Measurements from ENCODE around the gene PTPRN2. TPM values are rescaled to one million over a fixed set of nuclear protein-coding genes. Genes with fewer than 3 reads are reported as not detected.

Gene PTPRN2
- total and polyA plus RNA-seq, 2 of the 8 experiments (the other 6 are each of a cell fraction or from before 2014, with no cell fraction given) = 2.6 to 4.5 TPM

DNA sequence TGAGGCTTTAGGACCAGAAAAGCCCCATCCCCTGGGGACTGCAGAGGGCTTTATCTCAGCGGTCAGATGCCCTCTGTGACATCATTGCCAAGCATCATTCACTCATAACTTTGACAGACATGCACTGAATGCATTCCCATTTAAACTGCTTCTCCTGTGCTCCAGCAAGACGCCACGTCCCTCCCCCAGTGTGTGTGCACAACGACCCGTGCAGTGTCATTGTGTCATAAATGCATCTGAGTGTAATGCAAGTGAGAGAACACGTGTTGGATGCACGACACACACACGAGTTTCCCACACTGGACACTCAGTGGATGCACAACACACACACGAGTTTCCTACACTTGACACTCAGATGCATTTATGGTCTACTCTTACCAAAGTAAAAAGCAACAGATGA lies 337.9 kb downstream of the PTPRN2 start (continued):
- TF ChIP-seq, protein P1, sequence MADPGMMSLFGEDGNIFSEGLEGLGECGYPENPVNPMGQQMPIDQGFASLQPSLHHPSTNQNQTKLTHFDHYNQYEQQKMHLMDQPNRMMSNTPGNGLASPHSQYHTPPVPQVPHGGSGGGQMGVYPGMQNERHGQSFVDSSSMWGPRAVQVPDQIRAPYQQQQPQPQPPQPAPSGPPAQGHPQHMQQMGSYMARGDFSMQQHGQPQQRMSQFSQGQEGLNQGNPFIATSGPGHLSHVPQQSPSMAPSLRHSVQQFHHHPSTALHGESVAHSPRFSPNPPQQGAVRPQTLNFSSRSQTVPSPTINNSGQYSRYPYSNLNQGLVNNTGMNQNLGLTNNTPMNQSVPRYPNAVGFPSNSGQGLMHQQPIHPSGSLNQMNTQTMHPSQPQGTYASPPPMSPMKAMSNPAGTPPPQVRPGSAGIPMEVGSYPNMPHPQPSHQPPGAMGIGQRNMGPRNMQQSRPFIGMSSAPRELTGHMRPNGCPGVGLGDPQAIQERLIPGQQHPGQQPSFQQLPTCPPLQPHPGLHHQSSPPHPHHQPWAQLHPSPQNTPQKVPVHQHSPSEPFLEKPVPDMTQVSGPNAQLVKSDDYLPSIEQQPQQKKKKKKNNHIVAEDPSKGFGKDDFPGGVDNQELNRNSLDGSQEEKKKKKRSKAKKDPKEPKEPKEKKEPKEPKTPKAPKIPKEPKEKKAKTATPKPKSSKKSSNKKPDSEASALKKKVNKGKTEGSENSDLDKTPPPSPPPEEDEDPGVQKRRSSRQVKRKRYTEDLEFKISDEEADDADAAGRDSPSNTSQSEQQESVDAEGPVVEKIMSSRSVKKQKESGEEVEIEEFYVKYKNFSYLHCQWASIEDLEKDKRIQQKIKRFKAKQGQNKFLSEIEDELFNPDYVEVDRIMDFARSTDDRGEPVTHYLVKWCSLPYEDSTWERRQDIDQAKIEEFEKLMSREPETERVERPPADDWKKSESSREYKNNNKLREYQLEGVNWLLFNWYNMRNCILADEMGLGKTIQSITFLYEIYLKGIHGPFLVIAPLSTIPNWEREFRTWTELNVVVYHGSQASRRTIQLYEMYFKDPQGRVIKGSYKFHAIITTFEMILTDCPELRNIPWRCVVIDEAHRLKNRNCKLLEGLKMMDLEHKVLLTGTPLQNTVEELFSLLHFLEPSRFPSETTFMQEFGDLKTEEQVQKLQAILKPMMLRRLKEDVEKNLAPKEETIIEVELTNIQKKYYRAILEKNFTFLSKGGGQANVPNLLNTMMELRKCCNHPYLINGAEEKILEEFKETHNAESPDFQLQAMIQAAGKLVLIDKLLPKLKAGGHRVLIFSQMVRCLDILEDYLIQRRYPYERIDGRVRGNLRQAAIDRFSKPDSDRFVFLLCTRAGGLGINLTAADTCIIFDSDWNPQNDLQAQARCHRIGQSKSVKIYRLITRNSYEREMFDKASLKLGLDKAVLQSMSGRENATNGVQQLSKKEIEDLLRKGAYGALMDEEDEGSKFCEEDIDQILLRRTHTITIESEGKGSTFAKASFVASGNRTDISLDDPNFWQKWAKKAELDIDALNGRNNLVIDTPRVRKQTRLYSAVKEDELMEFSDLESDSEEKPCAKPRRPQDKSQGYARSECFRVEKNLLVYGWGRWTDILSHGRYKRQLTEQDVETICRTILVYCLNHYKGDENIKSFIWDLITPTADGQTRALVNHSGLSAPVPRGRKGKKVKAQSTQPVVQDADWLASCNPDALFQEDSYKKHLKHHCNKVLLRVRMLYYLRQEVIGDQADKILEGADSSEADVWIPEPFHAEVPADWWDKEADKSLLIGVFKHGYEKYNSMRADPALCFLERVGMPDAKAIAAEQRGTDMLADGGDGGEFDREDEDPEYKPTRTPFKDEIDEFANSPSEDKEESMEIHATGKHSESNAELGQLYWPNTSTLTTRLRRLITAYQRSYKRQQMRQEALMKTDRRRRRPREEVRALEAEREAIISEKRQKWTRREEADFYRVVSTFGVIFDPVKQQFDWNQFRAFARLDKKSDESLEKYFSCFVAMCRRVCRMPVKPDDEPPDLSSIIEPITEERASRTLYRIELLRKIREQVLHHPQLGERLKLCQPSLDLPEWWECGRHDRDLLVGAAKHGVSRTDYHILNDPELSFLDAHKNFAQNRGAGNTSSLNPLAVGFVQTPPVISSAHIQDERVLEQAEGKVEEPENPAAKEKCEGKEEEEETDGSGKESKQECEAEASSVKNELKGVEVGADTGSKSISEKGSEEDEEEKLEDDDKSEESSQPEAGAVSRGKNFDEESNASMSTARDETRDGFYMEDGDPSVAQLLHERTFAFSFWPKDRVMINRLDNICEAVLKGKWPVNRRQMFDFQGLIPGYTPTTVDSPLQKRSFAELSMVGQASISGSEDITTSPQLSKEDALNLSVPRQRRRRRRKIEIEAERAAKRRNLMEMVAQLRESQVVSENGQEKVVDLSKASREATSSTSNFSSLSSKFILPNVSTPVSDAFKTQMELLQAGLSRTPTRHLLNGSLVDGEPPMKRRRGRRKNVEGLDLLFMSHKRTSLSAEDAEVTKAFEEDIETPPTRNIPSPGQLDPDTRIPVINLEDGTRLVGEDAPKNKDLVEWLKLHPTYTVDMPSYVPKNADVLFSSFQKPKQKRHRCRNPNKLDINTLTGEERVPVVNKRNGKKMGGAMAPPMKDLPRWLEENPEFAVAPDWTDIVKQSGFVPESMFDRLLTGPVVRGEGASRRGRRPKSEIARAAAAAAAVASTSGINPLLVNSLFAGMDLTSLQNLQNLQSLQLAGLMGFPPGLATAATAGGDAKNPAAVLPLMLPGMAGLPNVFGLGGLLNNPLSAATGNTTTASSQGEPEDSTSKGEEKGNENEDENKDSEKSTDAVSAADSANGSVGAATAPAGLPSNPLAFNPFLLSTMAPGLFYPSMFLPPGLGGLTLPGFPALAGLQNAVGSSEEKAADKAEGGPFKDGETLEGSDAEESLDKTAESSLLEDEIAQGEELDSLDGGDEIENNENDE (IDR thresholded peaks at IDR 0.05; ENCODE audit: insufficient replicate concordance, low read length) = no peak
- no peak for TF ChIP-seq YY1 (IDR thresholded peaks at IDR 0.05; ENCODE audit: low read depth, low read length)
- TF ChIP-seq RNF2 (IDR thresholded peaks at IDR 0.05; ENCODE audit: borderline replicate concordance, low read depth, low read length, missing control alignments, poor library complexity, severe bottlenecking) = no peak
- TF ChIP-seq, protein P2, sequence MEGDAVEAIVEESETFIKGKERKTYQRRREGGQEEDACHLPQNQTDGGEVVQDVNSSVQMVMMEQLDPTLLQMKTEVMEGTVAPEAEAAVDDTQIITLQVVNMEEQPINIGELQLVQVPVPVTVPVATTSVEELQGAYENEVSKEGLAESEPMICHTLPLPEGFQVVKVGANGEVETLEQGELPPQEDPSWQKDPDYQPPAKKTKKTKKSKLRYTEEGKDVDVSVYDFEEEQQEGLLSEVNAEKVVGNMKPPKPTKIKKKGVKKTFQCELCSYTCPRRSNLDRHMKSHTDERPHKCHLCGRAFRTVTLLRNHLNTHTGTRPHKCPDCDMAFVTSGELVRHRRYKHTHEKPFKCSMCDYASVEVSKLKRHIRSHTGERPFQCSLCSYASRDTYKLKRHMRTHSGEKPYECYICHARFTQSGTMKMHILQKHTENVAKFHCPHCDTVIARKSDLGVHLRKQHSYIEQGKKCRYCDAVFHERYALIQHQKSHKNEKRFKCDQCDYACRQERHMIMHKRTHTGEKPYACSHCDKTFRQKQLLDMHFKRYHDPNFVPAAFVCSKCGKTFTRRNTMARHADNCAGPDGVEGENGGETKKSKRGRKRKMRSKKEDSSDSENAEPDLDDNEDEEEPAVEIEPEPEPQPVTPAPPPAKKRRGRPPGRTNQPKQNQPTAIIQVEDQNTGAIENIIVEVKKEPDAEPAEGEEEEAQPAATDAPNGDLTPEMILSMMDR (IDR thresholded peaks at IDR 0.05; ENCODE audit: control extremely low read depth in 1 of 3, insufficient read depth in 1 of 3, low read depth in 1 of 3, low read length in 3 of 3) = no peak
- TF ChIP-seq JUN (IDR thresholded peaks at IDR 0.05; ENCODE audit: low read depth, low read length) = no peak
- no peak for TF ChIP-seq GABPA (IDR thresholded peaks at IDR 0.05; ENCODE audit: borderline replicate concordance, insufficient read depth, low read length)
- TF ChIP-seq, protein P3, sequence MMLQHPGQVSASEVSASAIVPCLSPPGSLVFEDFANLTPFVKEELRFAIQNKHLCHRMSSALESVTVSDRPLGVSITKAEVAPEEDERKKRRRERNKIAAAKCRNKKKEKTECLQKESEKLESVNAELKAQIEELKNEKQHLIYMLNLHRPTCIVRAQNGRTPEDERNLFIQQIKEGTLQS (IDR thresholded peaks at IDR 0.05; ENCODE audit: insufficient read depth, low read depth, low read length) = no peak
- no peak for TF ChIP-seq CREB1 (IDR thresholded peaks at IDR 0.05)

Data from H1 (cell line).